Measurements from ENCODE around the gene REP15.

The REP15 gene

GRCh38 chr12:27709932-27710591 lies 13.8 kb downstream of the REP15 start:
- TF ChIP-seq CTCF (IDR thresholded peaks at IDR 0.05; ENCODE audit: insufficient read depth, low read depth, low read length, missing control alignments): no peak
- DNase-seq (ENCODE audit: low read depth): peak; percentile 51

GRCh38 chr12:27710592-27711316 lies 14.5 kb downstream of the REP15 start, which contains the start of gene MRPS35:
Gene MRPS35, plus strand, starts transcription at chr12:27710832. Its CDS starts 12 bp downstream, at chr12:27710844.
- peak within 1 kb of the TSS; percentile 93 for H3K4me3 ChIP-seq (ENCODE audit: low read depth, low read length)
- no peak for TF ChIP-seq CTCF (IDR thresholded peaks at IDR 0.05; ENCODE audit: insufficient read depth, low read depth, low read length, missing control alignments)
- DNase-seq (ENCODE audit: low read depth): peak; percentile 96

More at GRCh38 chr12:27709932-27710591, 13.8 kb downstream of the REP15 start:
- H3K4me3 ChIP-seq (ENCODE audit: low read depth, low read length): peak overlapping the region; percentile 93

- no peak for TF ChIP-seq CTCF (IDR thresholded peaks at IDR 0.05; ENCODE audit: insufficient read depth, low read depth, low read length, missing control alignments)
- DNase-seq (ENCODE audit: low read depth): peak; percentile 57
- peak overlapping the region; percentile 93 for H3K4me3 ChIP-seq (ENCODE audit: low read depth, low read length)
Measured at GRCh38 chr12:27711317-27711682, 15.1 kb downstream of the REP15 start.

GRCh38 chr12:27711967-27712366 lies 15.7 kb downstream of the REP15 start:
- no peak for DNase-seq (ENCODE audit: low read depth)
- peak overlapping the region; percentile 93 for H3K4me3 ChIP-seq (ENCODE audit: low read depth, low read length)
- no peak for TF ChIP-seq CTCF (IDR thresholded peaks at IDR 0.05; ENCODE audit: insufficient read depth, low read depth, low read length, missing control alignments)

- DNase-seq (ENCODE audit: low read depth): no peak
- TF ChIP-seq CTCF (IDR thresholded peaks at IDR 0.05; ENCODE audit: insufficient read depth, low read depth, low read length, missing control alignments): no peak
- H3K4me3 ChIP-seq (ENCODE audit: low read depth, low read length): no peak overlapping the region
Measured at GRCh38 chr12:27723212-27723611, 27.0 kb downstream of the REP15 start.

- no peak for TF ChIP-seq CTCF (IDR thresholded peaks at IDR 0.05; ENCODE audit: insufficient read depth, low read depth, low read length, missing control alignments)
- no peak overlapping the region for H3K4me3 ChIP-seq (ENCODE audit: low read depth, low read length)
- no peak for DNase-seq (ENCODE audit: low read depth)
Measured at GRCh38 chr12:27730097-27730588, 33.9 kb downstream of the REP15 start.

Data from GM12865 (cell line).